Muscle of leg (tissue), 11 donors: ENCODE data around the gene PICALM. TPM values are rescaled to one million over a fixed set of nuclear protein-coding genes. Genes with fewer than 3 reads are reported as not detected.

Source experiments
- DNase-seq: peaks from one replicate; pipeline ENCODE4 v3.0.0; 2013
- H3K27ac ChIP-seq: one replicate; pipeline ENCODE4 v1.5.1; 2013; ENCODE audit warnings: mild to moderate bottlenecking, low read length, control low read depth
- H3K27me3 ChIP-seq: one replicate; pipeline ENCODE4 v1.6.1; 2013; ENCODE audit warnings: low read length; ENCODE audit not compliant: control insufficient read depth, insufficient read depth
- H3K36me3 ChIP-seq: one replicate; pipeline ENCODE4 v1.6.1; 2013; ENCODE audit warnings: low read length; ENCODE audit not compliant: control insufficient read depth, insufficient read depth
- H3K4me1 ChIP-seq: one replicate; pipeline ENCODE4 v1.6.1; 2013; ENCODE audit warnings: low read length; ENCODE audit not compliant: control insufficient read depth, insufficient read depth
- H3K4me3 ChIP-seq: one replicate; pipeline ENCODE4 v1.5.1; 2013; ENCODE audit warnings: low read length, control low read depth
- H3K9me3 ChIP-seq: replicated peaks from 2 replicates; pipeline ENCODE4 v1.6.1; 2013; ENCODE audit warnings: low read depth, low read length; ENCODE audit not compliant: control insufficient read depth
- WGBS: methylation state at CpG from one replicate; pipeline ENCODE4 v1.1.5; 2013; ENCODE audit warnings: missing lambda C conversion rate; ENCODE audit not compliant: insufficient coverage; 5-methylcytosine and 5-hydroxymethylcytosine counted together
- polyA plus RNA-seq, 8 donors: library from polyadenylated mRNA; unstranded; fragments of 120-200 nt; gene quantifications; one replicate each; pipeline versions ENCODE4 v1.2.1 to v1.2.3, GENCODE V29; 2013; ENCODE audit warnings: inconsistent platforms in 1 of 8, low replicate concordance in 1 of 8; ENCODE audit not compliant: insufficient read length in 8 of 8, insufficient read depth in 1 of 8
- total RNA-seq: library from RNA; stranded (reverse); fragments of 120-200 nt; gene quantifications from one replicate; pipeline ENCODE4 v1.2.4, GENCODE V29; 2013

Gene PICALM
- total and polyA plus RNA-seq, 9 donors = 96.2 to 171 (median 116) TPM

DNA sequence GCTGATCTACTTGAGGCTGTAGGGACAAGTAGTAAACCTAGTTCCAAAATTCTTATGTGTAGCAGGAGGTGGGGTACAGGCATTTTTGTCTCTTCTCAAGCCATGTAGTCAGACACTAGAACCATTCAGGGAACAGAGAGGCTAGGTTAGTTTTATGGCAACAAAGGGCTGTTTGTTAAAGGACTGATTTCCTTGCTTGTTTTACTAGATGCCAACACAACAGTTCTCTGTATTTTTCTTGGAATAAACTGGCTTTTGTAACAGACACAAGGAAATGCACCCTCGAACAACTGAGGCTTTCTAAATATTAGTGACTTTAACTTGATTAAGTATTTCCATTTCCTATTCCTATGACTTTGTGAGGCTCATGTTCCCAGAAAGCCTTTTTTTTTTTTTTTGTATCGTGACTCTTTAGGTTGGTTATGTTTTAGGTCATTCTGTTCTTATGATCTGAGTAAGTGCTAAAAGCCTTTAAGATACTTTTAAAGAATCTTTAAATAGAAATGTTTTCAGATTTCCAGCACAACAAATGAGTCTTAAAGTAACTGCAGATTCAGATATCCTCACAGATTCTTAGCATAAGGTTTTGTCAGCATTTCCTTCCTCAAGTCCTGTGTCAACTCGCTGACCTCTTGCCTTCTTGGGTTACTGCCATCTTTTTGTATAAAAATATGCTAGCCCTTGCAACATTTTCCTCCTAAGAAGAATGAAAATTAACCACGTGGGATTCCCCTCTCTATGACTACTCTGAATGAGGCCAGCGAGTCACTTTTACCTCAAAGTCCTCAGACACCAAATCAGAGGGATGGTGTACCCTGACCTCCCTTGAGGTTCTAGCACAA is 121.2 kb downstream of the PICALM start:
- Histone ChIP-seq H3K4me3 (no peak overlapping the region), H3K27me3 (no peaks in the 10 kb centered on the region), H3K9me3 (peaks cover 3% of the 10 kb centered on the region), H3K36me3 (no peaks in the 10 kb centered on the region), H3K27ac (peak overlapping the region; percentile 72), H3K4me1 (peaks cover 3% of the 10 kb centered on the region)
- WGBS = 37% methylated on average over 2 of the region's 5 CpGs
- peak; percentile 84 for DNase-seq

GRCh38 chr11:85946221-85946620 is 122.7 kb downstream of the PICALM start:
- Histone ChIP-seq H3K4me1 (peaks cover 3% of the 10 kb centered on the region), H3K27ac (no peak overlapping the region), H3K36me3 (no peaks in the 10 kb centered on the region), H3K9me3 (no peaks in the 10 kb centered on the region), H3K27me3 (no peaks in the 10 kb centered on the region), H3K4me3 (no peak overlapping the region)
- no peak for DNase-seq

GRCh38 chr11:85945788-85946187 is 123.1 kb downstream of the PICALM start:
- no peaks in the 10 kb centered on the region for H3K9me3 ChIP-seq
- DNase-seq = no peak
- H3K27me3 ChIP-seq = no peaks in the 10 kb centered on the region
- no peaks in the 10 kb centered on the region for H3K36me3 ChIP-seq
- H3K4me1 ChIP-seq = peaks cover 3% of the 10 kb centered on the region
- no peak overlapping the region for H3K27ac ChIP-seq
- H3K4me3 ChIP-seq = no peak overlapping the region

DNA sequence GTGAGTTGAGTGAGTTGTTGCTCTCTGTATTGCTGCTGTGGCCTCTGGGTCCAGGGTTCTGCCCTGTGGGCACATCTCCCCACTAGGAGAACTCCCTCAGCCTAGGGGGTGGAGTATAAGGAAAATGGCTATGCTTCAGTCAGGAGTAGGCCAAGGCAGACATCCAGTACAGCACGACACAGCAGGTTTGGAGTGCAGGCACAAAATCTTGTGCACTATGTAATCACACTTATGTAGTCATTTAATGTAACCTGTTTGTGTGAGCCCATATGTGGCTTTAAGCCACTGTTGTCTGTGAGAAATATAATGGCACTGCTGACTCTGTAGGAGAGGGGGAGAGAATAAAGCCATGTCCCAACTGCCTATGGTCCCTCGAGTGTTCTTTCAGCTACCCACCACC is 123.6 kb downstream of the PICALM start:
- Histone ChIP-seq H3K4me1 (peaks cover 3% of the 10 kb centered on the region), H3K27me3 (no peaks in the 10 kb centered on the region), H3K27ac (no peak overlapping the region), H3K9me3 (no peaks in the 10 kb centered on the region), H3K4me3 (no peak overlapping the region), H3K36me3 (no peaks in the 10 kb centered on the region)
- no CpG with 5 or more reads among the region's 2 CpGs for WGBS
- no peak for DNase-seq

DNA sequence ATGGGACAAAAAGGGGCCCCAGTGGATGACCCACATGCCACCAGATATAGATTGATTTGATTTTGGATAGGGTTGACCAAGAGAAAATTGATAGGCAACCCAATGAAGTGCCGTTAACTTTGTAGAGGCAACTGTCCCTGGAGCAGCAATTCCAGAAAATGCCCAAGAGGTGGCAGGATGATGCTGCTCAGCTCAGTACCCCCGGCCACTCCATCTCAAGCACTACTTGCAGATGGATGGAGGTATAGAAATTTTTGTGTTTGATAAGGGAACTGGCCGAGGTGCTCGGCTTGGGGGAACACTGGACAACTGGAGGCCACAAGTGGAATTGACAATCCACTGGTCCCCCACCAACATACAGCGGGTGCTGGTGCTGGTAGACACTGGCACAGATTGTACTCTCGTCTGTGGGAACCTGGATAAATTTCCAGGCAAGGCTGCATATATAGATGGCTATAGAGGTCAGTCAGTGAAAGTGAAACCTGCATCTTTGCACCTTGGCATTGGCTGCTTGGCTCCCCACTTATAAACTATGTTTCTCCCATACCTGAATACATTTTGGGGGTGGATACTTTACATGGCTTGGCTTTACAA is 127.4 kb downstream of the PICALM start:
- H3K4me3 ChIP-seq = no peak overlapping the region
- H3K4me1 ChIP-seq = no peaks in the 10 kb centered on the region
- no peaks in the 10 kb centered on the region for H3K36me3 ChIP-seq
- H3K27ac ChIP-seq = no peak overlapping the region
- no peaks in the 10 kb centered on the region for H3K9me3 ChIP-seq
- 63% methylated on average over 1 of the region's 6 CpGs for WGBS
- no peaks in the 10 kb centered on the region for H3K27me3 ChIP-seq
- DNase-seq = peak; percentile 44

GRCh38 chr11:85939099-85940015 is 129.5 kb downstream of the PICALM start:
- Histone ChIP-seq H3K4me1 (no peaks in the 10 kb centered on the region), H3K27ac (no peak overlapping the region), H3K9me3 (no peaks in the 10 kb centered on the region), H3K36me3 (no peaks in the 10 kb centered on the region), H3K4me3 (no peak overlapping the region), H3K27me3 (peaks cover 4% of the 10 kb centered on the region)
- no CpG with 5 or more reads among the region's 4 CpGs for WGBS
- no peak for DNase-seq

DNA sequence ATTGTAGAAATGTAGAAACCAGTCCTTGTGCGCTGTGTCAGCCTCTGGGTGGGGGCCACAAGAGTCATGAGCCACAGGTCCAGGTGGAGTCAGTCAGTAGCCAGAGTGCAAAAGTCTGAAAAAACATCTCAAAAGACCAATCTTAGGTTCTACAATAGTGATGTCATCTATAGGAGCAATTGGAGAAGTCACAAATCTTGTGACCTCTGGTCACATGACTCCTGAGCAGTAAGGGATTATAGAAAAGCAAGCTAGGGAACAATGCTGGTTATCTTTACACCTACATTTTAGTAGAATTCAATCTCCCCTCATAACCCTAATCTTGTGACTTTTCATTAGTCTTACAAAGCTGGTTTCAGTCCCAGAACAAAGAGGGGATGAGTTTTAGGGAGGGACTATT is 131.0 kb downstream of the PICALM start:
- Histone ChIP-seq H3K36me3 (no peaks in the 10 kb centered on the region), H3K27ac (no peak overlapping the region), H3K27me3 (peaks cover 4% of the 10 kb centered on the region), H3K4me1 (no peaks in the 10 kb centered on the region), H3K9me3 (no peaks in the 10 kb centered on the region), H3K4me3 (no peak overlapping the region)
- WGBS = 100% methylated on average over 1 of the region's 1 CpG
- no peak for DNase-seq

DNA sequence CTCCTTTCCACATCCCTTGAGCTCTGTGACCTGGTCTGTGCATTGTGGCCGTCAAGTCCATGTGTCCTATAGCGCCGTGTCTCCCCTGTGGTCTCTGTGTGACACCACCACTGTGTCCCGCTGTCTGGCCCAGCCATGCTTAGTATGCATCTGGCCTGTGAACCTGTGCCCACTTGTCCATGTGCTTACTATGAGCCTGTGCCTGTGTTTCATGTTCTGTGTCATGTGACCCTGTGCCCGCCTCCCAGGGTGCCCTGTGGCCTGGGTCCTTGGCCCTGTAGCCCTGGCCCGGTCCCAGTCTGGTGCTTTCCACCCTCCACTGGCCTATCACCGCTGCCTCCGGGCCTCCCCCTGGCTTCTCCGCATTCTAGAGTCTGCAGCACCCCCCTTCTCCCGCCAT is 133.1 kb downstream of the PICALM start:
- WGBS = 90% methylated on average over 10 of the region's 10 CpGs
- Histone ChIP-seq H3K4me3 (no peak overlapping the region), H3K27me3 (peaks cover 4% of the 10 kb centered on the region), H3K4me1 (no peaks in the 10 kb centered on the region), H3K27ac (no peak overlapping the region), H3K9me3 (no peaks in the 10 kb centered on the region), H3K36me3 (no peaks in the 10 kb centered on the region)
- no peak for DNase-seq

- WGBS = 41% methylated on average over 46 of the region's 47 CpGs
- DNase-seq = no peak
- no peak overlapping the region for H3K4me3 ChIP-seq
- no peaks in the 10 kb centered on the region for H3K9me3 ChIP-seq
- peaks cover 4% of the 10 kb centered on the region for H3K27me3 ChIP-seq
- no peaks in the 10 kb centered on the region for H3K4me1 ChIP-seq
- no peaks in the 10 kb centered on the region for H3K36me3 ChIP-seq
- no peak overlapping the region for H3K27ac ChIP-seq
Measured at GRCh38 chr11:85934596-85935169, 134.2 kb downstream of the PICALM start.

- WGBS = 82% methylated on average over 4 of the region's 11 CpGs
- H3K9me3 ChIP-seq = no peaks in the 10 kb centered on the region
- no peaks in the 10 kb centered on the region for H3K4me1 ChIP-seq
- H3K4me3 ChIP-seq = no peak overlapping the region
- H3K27me3 ChIP-seq = peaks cover 4% of the 10 kb centered on the region
- DNase-seq = no peak
- H3K27ac ChIP-seq = no peak overlapping the region
- H3K36me3 ChIP-seq = no peaks in the 10 kb centered on the region
Measured at GRCh38 chr11:85930879-85931366, 138.0 kb downstream of the PICALM start.
